ENCODE measurements around the gene ZNF132. TPM values are rescaled to one million over a fixed set of nuclear protein-coding genes. Genes with fewer than 3 reads are reported as not detected.

ZNF132 gene
- total RNA-seq, 1 experiment from 2014 or later = not detected

DNA sequence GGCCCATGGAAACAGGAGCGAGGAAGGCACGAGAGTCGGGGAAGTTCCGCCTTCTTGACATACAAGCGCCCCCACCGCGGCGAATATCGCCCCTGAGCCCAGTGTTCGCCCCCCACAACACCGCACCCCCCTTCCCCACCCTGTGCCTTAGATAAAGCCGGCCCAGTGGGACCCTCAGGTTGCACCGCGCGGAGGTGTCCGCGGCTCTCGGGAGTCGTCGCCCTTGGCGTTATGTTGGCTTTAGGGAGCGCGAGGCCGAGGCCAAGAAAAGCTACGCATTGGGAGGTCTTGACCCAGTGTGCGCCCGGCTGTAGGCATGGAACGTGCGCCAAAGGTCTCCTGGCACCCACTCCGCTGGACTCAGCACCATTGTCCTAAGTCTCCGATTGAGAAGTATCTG, 603 bp upstream of the ZNF132 start:
- no peak for DNase-seq
- Histone ChIP-seq H3K36me3 (ENCODE audit: insufficient read depth, low read length) (no peaks in the 10 kb centered on the region), H3K4me1 (ENCODE audit: low read length) (peaks cover 9% of the 10 kb centered on the region), H3K27ac (ENCODE audit: low read length) (no peak overlapping the region), H3K4me3 (ENCODE audit: low read length) (no peak overlapping the region), H3K27me3 (ENCODE audit: low read length) (no peaks in the 10 kb centered on the region), H3K4me2 (ENCODE audit: low read depth, low read length, poor library complexity, severe bottlenecking) (no peak overlapping the region), H3K9me2 (replicated peaks; ENCODE audit: insufficient read depth, low read length) (no peaks in the 10 kb centered on the region), H3K9ac (ENCODE audit: low read length) (no peak overlapping the region), H2AFZ (ENCODE audit: low read length) (no peak overlapping the region), H3K9me3 (ENCODE audit: low read length) (peaks cover 2% of the 10 kb centered on the region; the same call in 1 of the 2 replicates), H3K79me2 (ENCODE audit: low read length) (no peaks in the 10 kb centered on the region), H4K20me1 (ENCODE audit: insufficient read depth, low read depth, low read length) (no peaks in the 10 kb centered on the region)

GRCh38 chr19:58434217-58434616, 5.7 kb downstream of the ZNF132 start:
- Histone ChIP-seq H3K4me3 (ENCODE audit: low read length) (no peak overlapping the region), H3K27me3 (ENCODE audit: low read length) (no peaks in the 10 kb centered on the region; the same call in 1 of the 2 replicates), H3K79me2 (ENCODE audit: low read length) (no peaks in the 10 kb centered on the region), H3K27ac (ENCODE audit: low read length) (no peak overlapping the region), H3K9me2 (replicated peaks; ENCODE audit: insufficient read depth, low read length) (no peaks in the 10 kb centered on the region), H3K36me3 (ENCODE audit: insufficient read depth, low read length) (peaks cover 12% of the 10 kb centered on the region; the same call in 1 of the 2 replicates), H3K9ac (ENCODE audit: low read length) (no peak overlapping the region), H3K4me1 (ENCODE audit: low read length) (no peaks in the 10 kb centered on the region), H3K4me2 (ENCODE audit: low read depth, low read length, poor library complexity, severe bottlenecking) (no peak overlapping the region), H4K20me1 (ENCODE audit: insufficient read depth, low read depth, low read length) (no peaks in the 10 kb centered on the region), H2AFZ (ENCODE audit: low read length) (no peak overlapping the region), H3K9me3 (ENCODE audit: low read length) (peaks cover 43% of the 10 kb centered on the region)
- no peak for DNase-seq

GRCh38 chr19:58429745-58430144, 10.2 kb downstream of the ZNF132 start:
- Histone ChIP-seq H3K9me3 (ENCODE audit: low read length) (peaks cover 35% of the 10 kb centered on the region), H3K9me2 (replicated peaks; ENCODE audit: insufficient read depth, low read length) (no peaks in the 10 kb centered on the region), H3K4me2 (ENCODE audit: low read depth, low read length, poor library complexity, severe bottlenecking) (no peak overlapping the region), H3K79me2 (ENCODE audit: low read length) (no peaks in the 10 kb centered on the region), H3K27me3 (ENCODE audit: low read length) (no peaks in the 10 kb centered on the region; the same call in 1 of the 2 replicates), H3K36me3 (ENCODE audit: insufficient read depth, low read length) (peaks cover 17% of the 10 kb centered on the region), H2AFZ (ENCODE audit: low read length) (no peak overlapping the region), H4K20me1 (ENCODE audit: insufficient read depth, low read depth, low read length) (no peaks in the 10 kb centered on the region), H3K4me1 (ENCODE audit: low read length) (no peaks in the 10 kb centered on the region), H3K9ac (ENCODE audit: low read length) (no peak overlapping the region), H3K27ac (ENCODE audit: low read length) (no peak overlapping the region), H3K4me3 (ENCODE audit: low read length) (no peak overlapping the region)
- no peak for DNase-seq

DNA sequence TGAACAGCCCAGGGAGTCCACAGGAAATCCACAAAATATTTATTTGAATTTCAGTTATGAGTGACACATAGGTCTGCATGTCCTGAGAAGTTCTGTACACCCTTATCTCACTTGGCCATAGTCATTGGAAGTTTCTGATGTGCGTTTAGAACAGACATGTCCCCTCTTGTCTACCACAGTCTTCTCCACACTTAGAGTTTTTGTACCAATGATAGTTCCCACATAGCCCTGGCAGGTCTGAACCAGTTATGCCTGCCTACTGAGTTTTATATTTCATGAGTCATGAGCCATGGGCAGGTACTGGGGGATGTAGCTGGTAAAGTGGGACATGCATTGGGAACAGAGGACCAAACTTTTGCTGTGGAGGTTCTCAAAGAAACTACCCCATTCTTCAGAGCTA, 11.3 kb downstream of the ZNF132 start:
- Histone ChIP-seq H2AFZ (ENCODE audit: low read length) (no peak overlapping the region), H3K27ac (ENCODE audit: low read length) (no peak overlapping the region), H3K36me3 (ENCODE audit: insufficient read depth, low read length) (peaks cover 18% of the 10 kb centered on the region), H3K4me1 (ENCODE audit: low read length) (no peaks in the 10 kb centered on the region), H3K4me2 (ENCODE audit: low read depth, low read length, poor library complexity, severe bottlenecking) (no peak overlapping the region), H3K9me2 (replicated peaks; ENCODE audit: insufficient read depth, low read length) (no peaks in the 10 kb centered on the region), H3K4me3 (ENCODE audit: low read length) (no peak overlapping the region), H3K9ac (ENCODE audit: low read length) (no peak overlapping the region), H4K20me1 (ENCODE audit: insufficient read depth, low read depth, low read length) (no peaks in the 10 kb centered on the region), H3K27me3 (ENCODE audit: low read length) (no peaks in the 10 kb centered on the region), H3K9me3 (ENCODE audit: low read length) (peaks cover 23% of the 10 kb centered on the region), H3K79me2 (ENCODE audit: low read length) (no peaks in the 10 kb centered on the region)
- DNase-seq = no peak

DNA sequence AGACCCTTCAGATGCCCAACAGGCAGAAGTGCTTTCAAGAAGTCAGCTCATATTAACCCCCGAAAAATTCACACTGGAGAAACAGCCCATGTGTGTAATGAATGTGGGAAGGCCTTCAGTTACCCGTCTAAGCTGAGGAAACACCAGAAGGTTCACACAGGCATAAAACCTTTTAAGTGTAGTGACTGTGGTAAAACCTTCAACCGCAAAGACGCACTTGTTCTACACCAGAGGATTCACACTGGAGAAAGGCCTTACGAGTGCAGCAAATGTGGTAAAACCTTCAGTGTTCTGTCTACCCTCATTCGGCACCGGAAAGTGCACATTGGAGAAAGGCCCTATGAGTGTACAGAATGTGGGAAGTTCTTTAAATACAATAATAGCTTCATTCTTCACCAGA, 22.9 kb downstream of the ZNF132 start:
- H3K9me3 ChIP-seq (ENCODE audit: low read length) = peaks cover 8% of the 10 kb centered on the region
- no peak for DNase-seq
- H2AFZ ChIP-seq (ENCODE audit: low read length) = no peak overlapping the region
- H3K4me1 ChIP-seq (ENCODE audit: low read length) = no peaks in the 10 kb centered on the region
- H3K9ac ChIP-seq (ENCODE audit: low read length) = no peak overlapping the region
- H3K4me2 ChIP-seq (ENCODE audit: low read depth, low read length, poor library complexity, severe bottlenecking) = no peak overlapping the region
- H3K36me3 ChIP-seq (ENCODE audit: insufficient read depth, low read length) = peaks cover 66% of the 10 kb centered on the region
- H3K4me3 ChIP-seq (ENCODE audit: low read length) = no peak overlapping the region
- no peak overlapping the region for H3K27ac ChIP-seq (ENCODE audit: low read length)
- H3K79me2 ChIP-seq (ENCODE audit: low read length) = peaks cover 52% of the 10 kb centered on the region
- H4K20me1 ChIP-seq (ENCODE audit: insufficient read depth, low read depth, low read length) = no peaks in the 10 kb centered on the region
- no peaks in the 10 kb centered on the region for H3K9me2 ChIP-seq (replicated peaks; ENCODE audit: insufficient read depth, low read length)
- no peaks in the 10 kb centered on the region for H3K27me3 ChIP-seq (ENCODE audit: low read length)

GRCh38 chr19:58416604-58417003, 23.3 kb downstream of the ZNF132 start:
- peaks cover 8% of the 10 kb centered on the region for H3K9me3 ChIP-seq (ENCODE audit: low read length)
- no peaks in the 10 kb centered on the region for H3K9me2 ChIP-seq (replicated peaks; ENCODE audit: insufficient read depth, low read length)
- no peaks in the 10 kb centered on the region for H4K20me1 ChIP-seq (ENCODE audit: insufficient read depth, low read depth, low read length)
- H3K4me1 ChIP-seq (ENCODE audit: low read length) = no peaks in the 10 kb centered on the region
- H3K27ac ChIP-seq (ENCODE audit: low read length) = no peak overlapping the region
- DNase-seq = no peak
- no peak overlapping the region for H3K4me2 ChIP-seq (ENCODE audit: low read depth, low read length, poor library complexity, severe bottlenecking)
- no peak overlapping the region for H2AFZ ChIP-seq (ENCODE audit: low read length)
- no peaks in the 10 kb centered on the region for H3K27me3 ChIP-seq (ENCODE audit: low read length)
- H3K79me2 ChIP-seq (ENCODE audit: low read length) = peaks cover 53% of the 10 kb centered on the region
- no peak overlapping the region for H3K4me3 ChIP-seq (ENCODE audit: low read length)
- H3K9ac ChIP-seq (ENCODE audit: low read length) = no peak overlapping the region
- peaks cover 63% of the 10 kb centered on the region for H3K36me3 ChIP-seq (ENCODE audit: insufficient read depth, low read length)

GRCh38 chr19:58409010-58409790, 30.8 kb downstream of the ZNF132 start:
- Histone ChIP-seq H3K36me3 (ENCODE audit: insufficient read depth, low read length) (peaks cover 14% of the 10 kb centered on the region), H3K9me2 (replicated peaks; ENCODE audit: insufficient read depth, low read length) (no peaks in the 10 kb centered on the region), H3K79me2 (ENCODE audit: low read length) (peaks cover 55% of the 10 kb centered on the region), H3K27me3 (ENCODE audit: low read length) (no peaks in the 10 kb centered on the region), H3K9me3 (ENCODE audit: low read length) (no peaks in the 10 kb centered on the region), H3K4me1 (ENCODE audit: low read length) (peaks cover 23% of the 10 kb centered on the region), H3K27ac (ENCODE audit: low read length) (peak overlapping the region; percentile 53; the same call in 1 of the 2 replicates), H3K4me3 (ENCODE audit: low read length) (peak overlapping the region; percentile 94), H4K20me1 (ENCODE audit: insufficient read depth, low read depth, low read length) (no peaks in the 10 kb centered on the region), H2AFZ (ENCODE audit: low read length) (peak overlapping the region; percentile 61; the same call in 1 of the 2 replicates), H3K4me2 (ENCODE audit: low read depth, low read length, poor library complexity, severe bottlenecking) (peak overlapping the region; percentile 74), H3K9ac (ENCODE audit: low read length) (peak overlapping the region; percentile 78)
- DNase-seq = peak; percentile 87

GRCh38 chr19:58408152-58409009, 31.6 kb downstream of the ZNF132 start, which contains the start of gene ZNF584:
TSS of gene ZNF584 (plus strand) at chr19:58408649. CDS start at chr19:58409148, 499 bp downstream.
- Histone ChIP-seq H3K27ac (ENCODE audit: low read length) (peak within 1 kb of the TSS; percentile 60), H3K9me3 (ENCODE audit: low read length) (no peaks in the 10 kb centered on the region), H3K4me2 (ENCODE audit: low read depth, low read length, poor library complexity, severe bottlenecking) (peak within 1 kb of the TSS; percentile 74), H3K4me3 (ENCODE audit: low read length) (peak within 1 kb of the TSS; percentile 94), H2AFZ (ENCODE audit: low read length) (peak within 1 kb of the TSS; percentile 61; the same call in 1 of the 2 replicates), H3K27me3 (ENCODE audit: low read length) (no peaks in the 10 kb centered on the region), H4K20me1 (ENCODE audit: insufficient read depth, low read depth, low read length) (no peaks in the 10 kb centered on the region), H3K9me2 (replicated peaks; ENCODE audit: insufficient read depth, low read length) (no peaks in the 10 kb centered on the region), H3K9ac (ENCODE audit: low read length) (peak within 1 kb of the TSS; percentile 78), H3K36me3 (ENCODE audit: insufficient read depth, low read length) (peaks cover 14% of the 10 kb centered on the region), H3K4me1 (ENCODE audit: low read length) (peaks cover 23% of the 10 kb centered on the region), H3K79me2 (ENCODE audit: low read length) (peaks cover 53% of the 10 kb centered on the region)
- DNase-seq = peak; percentile 100
